Retinal pigment epithelial cell (primary cell): ENCODE data around the gene CCDC71L.
A peak's percentile ranks its signal among the peaks of the same experiment; 100 is the strongest.

Experiments used
- DNase-seq: peaks from one replicate; pipeline ENCODE4 v3.0.0-alpha.2; 2010; ENCODE audit warnings: low read depth
- H3K4me3 ChIP-seq: 2 replicates; pipeline ENCODE4 v1.5.1; 2011; ENCODE audit warnings: mild to moderate bottlenecking, low read length, control low read depth, moderate library complexity
- TF ChIP-seq, protein P1 (sequence below): conservative IDR thresholded peaks from 2 replicates; pipeline ENCODE4 v1.5.1; 2011; ENCODE audit warnings: low read depth, low read length, control low read depth, inconsistent platforms

CCDC71L gene

DNA sequence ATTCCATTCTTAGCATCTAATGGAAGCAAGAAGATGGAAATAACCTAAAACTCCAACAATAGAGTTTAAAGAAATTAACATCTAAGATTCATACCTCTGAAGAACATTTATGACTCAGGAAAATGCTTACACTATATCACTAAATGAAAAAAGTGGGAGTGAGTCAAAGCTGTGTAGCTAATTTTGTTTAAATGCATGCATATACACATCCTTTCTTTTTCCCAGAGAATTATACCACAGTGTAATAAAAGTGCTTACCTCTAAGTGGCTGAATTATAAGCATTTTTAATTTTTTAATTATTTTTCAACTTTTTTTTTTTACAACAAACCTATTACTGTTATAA lies 44.3 kb downstream of the CCDC71L start:
- no peak overlapping the region for H3K4me3 ChIP-seq
- TF ChIP-seq, protein P1, sequence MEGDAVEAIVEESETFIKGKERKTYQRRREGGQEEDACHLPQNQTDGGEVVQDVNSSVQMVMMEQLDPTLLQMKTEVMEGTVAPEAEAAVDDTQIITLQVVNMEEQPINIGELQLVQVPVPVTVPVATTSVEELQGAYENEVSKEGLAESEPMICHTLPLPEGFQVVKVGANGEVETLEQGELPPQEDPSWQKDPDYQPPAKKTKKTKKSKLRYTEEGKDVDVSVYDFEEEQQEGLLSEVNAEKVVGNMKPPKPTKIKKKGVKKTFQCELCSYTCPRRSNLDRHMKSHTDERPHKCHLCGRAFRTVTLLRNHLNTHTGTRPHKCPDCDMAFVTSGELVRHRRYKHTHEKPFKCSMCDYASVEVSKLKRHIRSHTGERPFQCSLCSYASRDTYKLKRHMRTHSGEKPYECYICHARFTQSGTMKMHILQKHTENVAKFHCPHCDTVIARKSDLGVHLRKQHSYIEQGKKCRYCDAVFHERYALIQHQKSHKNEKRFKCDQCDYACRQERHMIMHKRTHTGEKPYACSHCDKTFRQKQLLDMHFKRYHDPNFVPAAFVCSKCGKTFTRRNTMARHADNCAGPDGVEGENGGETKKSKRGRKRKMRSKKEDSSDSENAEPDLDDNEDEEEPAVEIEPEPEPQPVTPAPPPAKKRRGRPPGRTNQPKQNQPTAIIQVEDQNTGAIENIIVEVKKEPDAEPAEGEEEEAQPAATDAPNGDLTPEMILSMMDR, result no peak
- no peak for DNase-seq

DNA sequence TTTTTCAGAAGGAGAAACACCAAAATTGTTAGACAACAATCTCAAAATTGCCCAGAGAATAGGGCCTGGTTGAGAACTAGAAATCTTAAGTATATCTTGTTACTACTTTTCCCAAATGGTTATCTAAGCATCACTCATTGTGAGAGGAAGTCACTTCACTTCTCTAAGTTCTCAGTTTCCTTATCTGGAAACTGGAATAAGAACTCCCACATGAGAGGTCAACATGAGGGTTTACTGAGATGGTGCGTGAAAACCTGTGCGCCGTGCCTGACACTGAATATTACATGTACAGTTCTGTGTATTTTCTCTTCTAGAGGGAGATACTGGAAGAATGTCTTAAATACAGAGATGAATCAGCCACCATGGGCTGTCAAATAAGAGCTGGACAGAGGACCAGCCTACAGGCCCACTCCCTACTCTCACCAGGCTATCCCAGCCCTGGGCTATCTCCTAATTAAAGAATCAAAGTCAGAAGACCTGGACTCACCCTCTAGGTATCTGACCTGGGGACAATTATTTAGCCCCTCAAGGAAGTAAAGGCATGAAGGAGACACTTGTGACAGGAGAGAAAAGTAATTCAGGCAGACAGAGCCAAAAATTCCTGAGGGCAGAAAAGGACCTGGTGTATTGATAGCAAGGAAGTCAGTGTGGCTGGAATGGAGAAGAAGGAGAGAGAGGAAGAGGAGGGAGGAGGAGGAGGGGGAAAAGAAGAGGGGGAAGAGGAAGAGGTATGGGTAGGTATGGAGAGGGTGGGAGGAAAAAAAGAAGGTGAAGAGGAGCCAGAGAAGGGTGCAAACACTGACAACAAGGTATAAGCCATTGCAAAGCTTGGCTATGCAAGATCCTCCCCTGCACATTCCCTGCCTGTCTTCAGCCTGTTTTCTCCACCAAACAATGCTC lies 44.9 kb downstream of the CCDC71L start:
- TF ChIP-seq, protein P1, result no peak
- H3K4me3 ChIP-seq, result no peak overlapping the region
- no peak for DNase-seq

DNA sequence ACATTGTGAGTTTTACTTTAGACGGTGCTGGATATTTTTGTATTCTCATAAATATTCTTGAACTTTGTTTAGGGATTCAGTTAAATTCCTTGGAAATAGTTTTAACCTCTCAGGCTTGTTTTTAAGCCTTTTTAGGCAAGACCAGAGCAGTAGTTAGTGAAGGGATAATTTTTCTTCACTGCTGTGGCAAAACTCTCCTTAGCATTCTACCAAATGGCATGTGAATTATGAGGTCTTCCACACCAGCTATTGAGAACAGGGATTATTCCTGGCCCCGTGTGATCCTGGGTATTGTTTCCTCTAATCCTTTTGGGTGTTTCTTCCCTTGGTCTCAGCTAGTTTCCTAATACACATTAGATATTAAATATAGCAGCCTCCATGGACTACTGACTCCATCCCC lies 46.2 kb downstream of the CCDC71L start:
- TF ChIP-seq, protein P1, result no peak
- no peak overlapping the region for H3K4me3 ChIP-seq
- DNase-seq, result peak; percentile 61

DNA sequence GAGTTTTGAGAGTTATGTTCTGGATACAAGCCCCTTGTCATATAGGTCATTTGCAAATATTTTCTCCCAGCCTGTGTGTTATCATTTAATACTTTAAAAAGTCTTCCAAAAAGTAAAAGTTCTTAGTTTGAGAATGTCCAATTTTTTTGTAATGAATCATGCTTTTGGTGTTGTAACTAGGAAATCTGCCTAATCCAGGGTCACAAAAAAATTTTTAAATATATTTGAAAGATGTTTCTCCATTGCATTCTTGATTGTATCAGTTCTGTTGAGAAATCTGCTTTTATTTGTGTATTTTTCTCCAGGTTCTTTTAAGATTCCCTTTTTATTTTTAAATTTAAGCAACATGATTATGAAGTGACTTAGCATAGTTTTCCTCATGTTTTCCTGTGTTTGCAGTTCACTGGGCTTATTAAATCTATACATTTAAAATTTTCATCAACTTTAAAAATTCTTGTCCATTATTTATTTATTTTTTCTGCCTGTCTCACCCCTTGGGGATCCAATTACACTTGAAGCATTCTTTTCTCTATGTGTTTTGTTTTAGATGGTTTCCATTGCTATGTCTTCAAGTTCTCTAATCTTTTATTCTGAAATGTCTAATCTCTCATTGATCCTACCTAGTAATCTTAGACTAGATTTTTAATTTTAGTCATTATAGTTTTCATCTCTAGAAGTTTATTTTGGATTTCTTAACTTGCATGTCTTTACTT lies 47.0 kb downstream of the CCDC71L start:
- no peak overlapping the region for H3K4me3 ChIP-seq
- no peak for DNase-seq
- TF ChIP-seq, protein P1, result no peak

DNA sequence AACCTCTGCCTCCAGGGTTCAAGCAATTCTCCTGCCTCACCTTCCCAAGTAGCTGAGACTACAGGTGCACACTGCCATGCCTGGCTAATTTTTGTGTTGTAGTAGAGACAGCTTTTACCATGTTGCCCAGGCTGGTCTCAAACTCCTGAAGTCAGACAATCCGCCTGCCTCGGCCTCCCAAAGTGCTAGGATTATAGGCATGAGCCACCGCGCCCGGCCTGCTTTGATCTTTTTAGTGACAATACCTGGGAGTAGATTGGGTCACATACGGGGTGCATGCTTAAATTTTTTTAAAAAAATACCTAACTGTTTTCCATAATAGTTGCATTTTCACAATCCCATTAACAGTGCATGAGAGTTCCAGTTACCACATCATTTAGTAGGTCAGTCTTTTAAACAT lies 47.7 kb downstream of the CCDC71L start:
- H3K4me3 ChIP-seq, result no peak overlapping the region
- no peak for DNase-seq
- TF ChIP-seq, protein P1, result no peak

DNA sequence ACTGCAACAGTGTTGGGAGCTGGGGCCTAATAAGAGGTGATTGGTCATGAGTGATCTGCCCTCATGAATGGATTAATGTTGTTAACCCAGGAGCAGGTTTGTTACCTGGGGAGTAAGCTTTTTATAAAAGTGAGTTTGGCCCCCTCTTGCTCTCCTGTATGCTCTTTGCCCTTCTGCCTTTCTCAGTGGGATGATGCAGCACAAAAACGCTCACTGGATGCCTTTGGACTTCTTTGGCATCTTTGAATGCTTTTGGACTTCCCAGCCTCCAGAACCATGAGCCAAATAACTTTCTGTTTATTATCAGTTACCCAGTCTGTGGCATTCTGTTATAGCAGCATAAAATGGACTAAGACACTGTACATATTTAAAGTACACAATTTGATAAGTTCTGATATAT lies 48.5 kb downstream of the CCDC71L start:
- H3K4me3 ChIP-seq, result no peak overlapping the region
- TF ChIP-seq, protein P1, result no peak
- no peak for DNase-seq
